ENCODE measurements around the gene LCAT.

The LCAT gene

DNA sequence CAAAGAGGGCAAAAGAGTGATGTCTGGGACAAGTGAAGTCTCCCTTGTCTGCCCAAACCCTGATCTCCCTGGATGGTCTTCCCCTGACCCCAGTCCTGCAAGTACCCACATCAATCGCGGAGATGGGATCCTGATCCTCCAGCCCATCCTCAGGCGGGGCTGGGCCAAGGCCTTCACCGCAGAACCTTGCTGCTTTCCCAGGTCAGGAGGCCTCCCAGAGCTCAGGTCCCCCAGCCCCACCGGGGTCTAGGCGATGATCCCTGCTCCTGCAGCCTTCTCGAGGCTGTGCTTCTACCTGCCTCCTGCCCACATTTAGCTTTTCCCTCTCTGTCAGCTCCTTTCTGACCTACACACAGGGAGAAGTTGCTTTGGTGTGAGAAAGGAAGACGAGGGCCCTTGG, 18.2 kb upstream of the LCAT start:
- H3K4me2 ChIP-seq (ENCODE audit: low read depth, low read length, poor library complexity, severe bottlenecking): no peak overlapping the region
- no peaks in the 10 kb centered on the region for H4K20me1 ChIP-seq (ENCODE audit: insufficient read depth, low read length, poor library complexity, severe bottlenecking)
- H3K9me2 ChIP-seq (replicated peaks; ENCODE audit: low read depth, low read length): no peaks in the 10 kb centered on the region
- H3K9me3 ChIP-seq (ENCODE audit: insufficient read depth, low read depth, low read length): no peaks in the 10 kb centered on the region
- TF ChIP-seq EZH2phosphoT487 (IDR thresholded peaks at IDR 0.05; ENCODE audit: borderline replicate concordance): no peak
- TF ChIP-seq, protein P1, sequence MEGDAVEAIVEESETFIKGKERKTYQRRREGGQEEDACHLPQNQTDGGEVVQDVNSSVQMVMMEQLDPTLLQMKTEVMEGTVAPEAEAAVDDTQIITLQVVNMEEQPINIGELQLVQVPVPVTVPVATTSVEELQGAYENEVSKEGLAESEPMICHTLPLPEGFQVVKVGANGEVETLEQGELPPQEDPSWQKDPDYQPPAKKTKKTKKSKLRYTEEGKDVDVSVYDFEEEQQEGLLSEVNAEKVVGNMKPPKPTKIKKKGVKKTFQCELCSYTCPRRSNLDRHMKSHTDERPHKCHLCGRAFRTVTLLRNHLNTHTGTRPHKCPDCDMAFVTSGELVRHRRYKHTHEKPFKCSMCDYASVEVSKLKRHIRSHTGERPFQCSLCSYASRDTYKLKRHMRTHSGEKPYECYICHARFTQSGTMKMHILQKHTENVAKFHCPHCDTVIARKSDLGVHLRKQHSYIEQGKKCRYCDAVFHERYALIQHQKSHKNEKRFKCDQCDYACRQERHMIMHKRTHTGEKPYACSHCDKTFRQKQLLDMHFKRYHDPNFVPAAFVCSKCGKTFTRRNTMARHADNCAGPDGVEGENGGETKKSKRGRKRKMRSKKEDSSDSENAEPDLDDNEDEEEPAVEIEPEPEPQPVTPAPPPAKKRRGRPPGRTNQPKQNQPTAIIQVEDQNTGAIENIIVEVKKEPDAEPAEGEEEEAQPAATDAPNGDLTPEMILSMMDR (conservative IDR thresholded peaks at IDR 0.05; ENCODE audit: low read length): no peak
- H3K27me3 ChIP-seq (ENCODE audit: insufficient read depth, low read length, poor library complexity, severe bottlenecking): no peaks in the 10 kb centered on the region
- no peak overlapping the region for H3K9ac ChIP-seq (ENCODE audit: low read depth, low read length, poor library complexity, severe bottlenecking)
- no peak overlapping the region for H3K4me3 ChIP-seq (ENCODE audit: low read length, poor library complexity, severe bottlenecking)
- H3F3A ChIP-seq (ENCODE audit: low read depth): no peaks in the 10 kb centered on the region
- H2AFZ ChIP-seq (ENCODE audit: low read length): no peak overlapping the region
- no peaks in the 10 kb centered on the region for H3K79me2 ChIP-seq (ENCODE audit: insufficient read depth, low read length)
- peaks cover 3% of the 10 kb centered on the region for H3K4me1 ChIP-seq (ENCODE audit: insufficient read depth, low read length, poor library complexity, severe bottlenecking)
- H3K36me3 ChIP-seq (ENCODE audit: insufficient read depth, low read length): no peaks in the 10 kb centered on the region

DNA sequence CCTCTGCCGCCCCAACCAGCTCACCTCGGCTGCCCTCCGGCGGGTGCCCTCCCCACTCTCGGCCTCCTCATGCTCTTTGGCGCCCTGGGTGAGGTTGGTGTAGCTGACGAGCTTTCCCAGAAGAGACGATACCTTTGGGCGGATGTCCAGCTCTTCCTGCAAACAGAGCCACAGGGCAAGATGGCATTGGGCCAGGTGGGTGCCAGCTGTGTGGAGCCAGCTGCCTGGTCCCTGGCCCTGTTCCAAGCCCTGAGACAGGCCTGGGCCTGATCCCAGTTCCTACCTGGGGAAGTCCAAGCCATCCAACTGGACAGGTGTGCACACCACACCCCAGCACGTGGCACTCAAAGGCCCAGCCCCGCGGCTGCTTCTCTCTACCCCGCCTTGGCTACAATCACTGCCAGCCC, 17.6 kb upstream of the LCAT start:
- Histone ChIP-seq H3K79me2 (ENCODE audit: insufficient read depth, low read length) (no peaks in the 10 kb centered on the region), H3K9me3 (ENCODE audit: insufficient read depth, low read depth, low read length) (no peaks in the 10 kb centered on the region), H3K9ac (ENCODE audit: low read depth, low read length, poor library complexity, severe bottlenecking) (no peak overlapping the region)

DNA sequence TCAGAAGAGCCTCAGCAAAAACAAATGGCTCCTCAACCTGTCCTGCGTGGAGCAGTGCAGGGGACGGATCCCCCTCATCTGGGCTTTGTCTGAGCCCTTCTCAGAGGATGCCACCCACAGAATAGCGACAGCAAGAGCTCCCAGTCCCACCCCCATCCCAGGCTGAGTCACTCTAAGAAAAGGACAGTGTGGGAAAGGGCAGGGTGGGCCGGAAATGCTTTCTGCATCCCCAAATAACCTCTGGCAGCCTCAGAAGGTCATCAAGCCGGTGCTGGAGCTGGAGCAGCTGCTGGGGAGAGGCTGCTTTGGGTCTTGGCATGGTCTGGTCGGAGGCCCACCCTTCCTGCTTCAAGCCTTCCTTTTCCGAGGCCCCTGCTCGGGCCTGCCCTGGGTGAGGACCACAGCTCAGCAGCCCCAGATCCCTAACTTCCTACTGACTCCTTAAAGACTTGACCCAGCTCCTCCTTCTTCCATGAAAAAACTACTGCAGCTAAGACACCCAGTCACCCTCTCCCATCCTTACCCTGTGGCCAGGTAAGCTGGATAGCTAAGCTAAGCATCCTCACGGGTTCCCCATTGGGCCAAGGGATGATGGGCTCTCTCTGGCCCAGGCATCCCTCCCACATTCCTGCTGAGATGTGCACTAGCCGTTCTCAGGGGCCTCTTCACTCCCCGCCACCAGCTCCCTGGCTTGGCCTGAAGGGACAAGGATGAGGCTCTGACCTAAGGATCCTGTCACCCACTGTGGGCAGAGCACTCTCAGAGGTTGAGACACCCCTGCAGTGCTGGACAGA, 15.8 kb upstream of the LCAT start:
- Histone ChIP-seq H3K4me2 (ENCODE audit: low read depth, low read length, poor library complexity, severe bottlenecking) (no peak overlapping the region), H3F3A (ENCODE audit: low read depth) (no peaks in the 10 kb centered on the region), H3K9ac (ENCODE audit: low read depth, low read length, poor library complexity, severe bottlenecking) (no peak overlapping the region), H3K27me3 (ENCODE audit: insufficient read depth, low read length, poor library complexity, severe bottlenecking) (no peaks in the 10 kb centered on the region), H3K79me2 (ENCODE audit: insufficient read depth, low read length) (no peaks in the 10 kb centered on the region), H4K20me1 (ENCODE audit: insufficient read depth, low read length, poor library complexity, severe bottlenecking) (no peaks in the 10 kb centered on the region), H3K9me3 (ENCODE audit: insufficient read depth, low read depth, low read length) (no peaks in the 10 kb centered on the region), H2AFZ (ENCODE audit: low read length) (no peak overlapping the region), H3K4me1 (ENCODE audit: insufficient read depth, low read length, poor library complexity, severe bottlenecking) (no peaks in the 10 kb centered on the region), H3K4me3 (ENCODE audit: low read length, poor library complexity, severe bottlenecking) (no peak overlapping the region), H3K9me2 (replicated peaks; ENCODE audit: low read depth, low read length) (no peaks in the 10 kb centered on the region), H3K36me3 (ENCODE audit: insufficient read depth, low read length) (no peaks in the 10 kb centered on the region)
- TF ChIP-seq EZH2phosphoT487 (IDR thresholded peaks at IDR 0.05; ENCODE audit: borderline replicate concordance): no peak

More for the DNA sequence above, 17.6 kb upstream of the LCAT start:
- Histone ChIP-seq H3K4me3 (ENCODE audit: low read length, poor library complexity, severe bottlenecking) (no peak overlapping the region), H3K9me2 (replicated peaks; ENCODE audit: low read depth, low read length) (no peaks in the 10 kb centered on the region), H2AFZ (ENCODE audit: low read length) (no peak overlapping the region), H3K4me1 (ENCODE audit: insufficient read depth, low read length, poor library complexity, severe bottlenecking) (no peaks in the 10 kb centered on the region), H3F3A (ENCODE audit: low read depth) (no peaks in the 10 kb centered on the region), H4K20me1 (ENCODE audit: insufficient read depth, low read length, poor library complexity, severe bottlenecking) (no peaks in the 10 kb centered on the region), H3K4me2 (ENCODE audit: low read depth, low read length, poor library complexity, severe bottlenecking) (no peak overlapping the region), H3K36me3 (ENCODE audit: insufficient read depth, low read length) (no peaks in the 10 kb centered on the region), H3K27me3 (ENCODE audit: insufficient read depth, low read length, poor library complexity, severe bottlenecking) (no peaks in the 10 kb centered on the region)
- TF ChIP-seq, protein P1 (conservative IDR thresholded peaks at IDR 0.05; ENCODE audit: low read length): no peak
- no peak for TF ChIP-seq EZH2phosphoT487 (IDR thresholded peaks at IDR 0.05; ENCODE audit: borderline replicate concordance)

DNA sequence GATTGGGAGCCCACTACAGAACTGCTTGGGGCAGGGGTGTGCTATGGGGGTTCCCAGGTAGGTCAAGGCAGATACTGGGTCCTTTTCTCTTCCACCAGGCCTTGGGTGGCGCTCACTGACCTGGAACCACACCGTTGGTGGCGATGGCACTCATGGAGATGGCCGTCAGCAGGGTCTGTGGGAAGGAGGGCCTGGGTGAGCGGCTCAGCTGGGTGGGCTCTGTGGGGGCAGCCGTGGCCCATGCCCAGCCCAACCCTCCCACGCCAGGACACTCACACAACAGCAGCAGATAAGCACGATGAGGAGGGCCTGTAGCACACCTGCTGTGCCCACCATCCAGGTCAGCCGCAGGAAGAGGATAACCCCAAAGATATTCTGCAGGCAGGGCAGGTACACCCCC, 13.7 kb upstream of the LCAT start:
- Histone ChIP-seq H3F3A (ENCODE audit: low read depth) (no peaks in the 10 kb centered on the region), H4K20me1 (ENCODE audit: insufficient read depth, low read length, poor library complexity, severe bottlenecking) (no peaks in the 10 kb centered on the region), H3K27me3 (ENCODE audit: insufficient read depth, low read length, poor library complexity, severe bottlenecking) (no peaks in the 10 kb centered on the region), H3K79me2 (ENCODE audit: insufficient read depth, low read length) (no peaks in the 10 kb centered on the region), H3K4me3 (ENCODE audit: low read length, poor library complexity, severe bottlenecking) (no peak overlapping the region), H2AFZ (ENCODE audit: low read length) (no peak overlapping the region), H3K4me2 (ENCODE audit: low read depth, low read length, poor library complexity, severe bottlenecking) (no peak overlapping the region), H3K9me3 (ENCODE audit: insufficient read depth, low read depth, low read length) (no peaks in the 10 kb centered on the region), H3K4me1 (ENCODE audit: insufficient read depth, low read length, poor library complexity, severe bottlenecking) (no peaks in the 10 kb centered on the region), H3K9ac (ENCODE audit: low read depth, low read length, poor library complexity, severe bottlenecking) (no peak overlapping the region), H3K9me2 (replicated peaks; ENCODE audit: low read depth, low read length) (no peaks in the 10 kb centered on the region), H3K36me3 (ENCODE audit: insufficient read depth, low read length) (no peaks in the 10 kb centered on the region)
- no peak for TF ChIP-seq EZH2phosphoT487 (IDR thresholded peaks at IDR 0.05; ENCODE audit: borderline replicate concordance)
- TF ChIP-seq, protein P1 (conservative IDR thresholded peaks at IDR 0.05; ENCODE audit: low read length): no peak

Measured in Loucy (cell line).